ENCODE results near the gene EBI3. TPM values are rescaled to one million over a fixed set of nuclear protein-coding genes. Genes with fewer than 3 reads are reported as not detected.
"Not testable (repeated sequence)": the region's sequence is repeated elsewhere in the genome, so short reads cannot be mapped to it uniquely, and the experiment has no call there.

EBI3 gene
- total RNA-seq, 2 donors from 2014 or later: 3.0 to 5.7 TPM

DNA sequence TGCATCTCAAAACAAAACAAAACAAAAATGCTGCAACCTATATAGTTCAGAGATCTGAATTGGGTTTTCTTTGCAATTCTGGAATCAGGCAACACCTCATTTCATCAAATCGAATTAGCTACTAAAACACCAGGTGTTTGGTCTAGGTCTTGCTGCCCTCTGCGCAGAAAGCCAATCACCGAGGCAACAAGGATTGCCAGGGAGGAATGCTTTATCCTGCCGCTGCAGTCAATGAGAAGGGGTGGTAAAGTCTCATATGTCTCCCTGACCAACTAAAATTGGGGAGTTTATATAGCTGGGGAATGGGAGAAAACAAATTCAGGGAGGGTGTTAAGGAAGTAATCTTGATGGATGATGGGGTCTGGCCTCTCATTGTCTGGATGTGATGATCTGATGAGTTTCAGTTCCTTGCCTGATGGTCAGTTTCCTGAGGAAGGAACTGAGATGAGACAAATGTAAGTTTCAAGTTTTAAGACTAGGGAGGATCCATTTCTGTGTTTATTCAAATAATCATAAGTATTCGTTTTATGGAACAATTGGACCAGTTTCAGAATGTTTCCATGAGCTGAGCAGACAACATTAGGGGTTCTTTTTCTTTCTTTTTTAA, 12.6 kb downstream of the EBI3 start:
- Histone ChIP-seq H3K4me1 (replicated peaks) (no peaks in the 10 kb centered on the region), H3K27me3 (replicated peaks; ENCODE audit: insufficient read depth) (no peaks in the 10 kb centered on the region), H3K36me3 (no peaks in the 10 kb centered on the region), H3K4me3 (no peak overlapping the region), H3K9me3 (no peaks in the 10 kb centered on the region), H3K27ac (no peak overlapping the region)
- intact Hi-C loops (cut with DNase I): no loop called here
- WGBS: 76% methylated on average over 5 of the region's 5 CpGs
- TF ChIP-seq POLR2A (IDR thresholded peaks at IDR 0.05): no peak
- TF ChIP-seq POLR2AphosphoS5 (IDR thresholded peaks at IDR 0.05): no peak
- TF ChIP-seq, protein P1, sequence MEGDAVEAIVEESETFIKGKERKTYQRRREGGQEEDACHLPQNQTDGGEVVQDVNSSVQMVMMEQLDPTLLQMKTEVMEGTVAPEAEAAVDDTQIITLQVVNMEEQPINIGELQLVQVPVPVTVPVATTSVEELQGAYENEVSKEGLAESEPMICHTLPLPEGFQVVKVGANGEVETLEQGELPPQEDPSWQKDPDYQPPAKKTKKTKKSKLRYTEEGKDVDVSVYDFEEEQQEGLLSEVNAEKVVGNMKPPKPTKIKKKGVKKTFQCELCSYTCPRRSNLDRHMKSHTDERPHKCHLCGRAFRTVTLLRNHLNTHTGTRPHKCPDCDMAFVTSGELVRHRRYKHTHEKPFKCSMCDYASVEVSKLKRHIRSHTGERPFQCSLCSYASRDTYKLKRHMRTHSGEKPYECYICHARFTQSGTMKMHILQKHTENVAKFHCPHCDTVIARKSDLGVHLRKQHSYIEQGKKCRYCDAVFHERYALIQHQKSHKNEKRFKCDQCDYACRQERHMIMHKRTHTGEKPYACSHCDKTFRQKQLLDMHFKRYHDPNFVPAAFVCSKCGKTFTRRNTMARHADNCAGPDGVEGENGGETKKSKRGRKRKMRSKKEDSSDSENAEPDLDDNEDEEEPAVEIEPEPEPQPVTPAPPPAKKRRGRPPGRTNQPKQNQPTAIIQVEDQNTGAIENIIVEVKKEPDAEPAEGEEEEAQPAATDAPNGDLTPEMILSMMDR (IDR thresholded peaks at IDR 0.05): no peak
- DNase-seq (ENCODE audit: low spot score): no peak

DNA sequence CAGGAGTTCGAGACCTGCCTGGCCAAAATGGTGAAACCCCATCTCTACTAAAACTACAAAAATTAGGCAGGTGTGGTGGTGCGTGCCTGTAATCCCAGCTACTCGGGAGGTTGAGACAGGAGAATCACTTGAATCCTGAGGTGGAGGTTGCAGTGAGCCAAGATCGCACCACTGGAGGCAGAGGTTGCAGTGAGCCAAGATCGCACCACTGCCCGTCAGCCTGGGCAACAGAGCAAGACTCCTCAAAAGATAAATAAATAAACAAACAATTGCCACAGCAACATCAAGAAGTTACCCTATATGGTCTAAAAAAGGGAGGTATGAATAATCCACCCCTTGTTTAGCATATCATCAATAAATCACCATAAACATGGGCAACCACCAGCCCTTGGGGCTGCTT, 16.6 kb downstream of the EBI3 start:
- not testable (repeated sequence) for H3K9me3 ChIP-seq; H3K36me3 ChIP-seq; H3K4me3 ChIP-seq; H3K27ac ChIP-seq; H3K27me3 ChIP-seq (replicated peaks; ENCODE audit: insufficient read depth); DNase-seq (ENCODE audit: low spot score); H3K4me1 ChIP-seq (replicated peaks)
- intact Hi-C loops (cut with DNase I): loop anchor here (5.0 kb wide), 1 partner anchor 476 kb away; the partner anchor contains the start of gene DPP9
- 97% methylated on average over 6 of the region's 6 CpGs for WGBS

DNA sequence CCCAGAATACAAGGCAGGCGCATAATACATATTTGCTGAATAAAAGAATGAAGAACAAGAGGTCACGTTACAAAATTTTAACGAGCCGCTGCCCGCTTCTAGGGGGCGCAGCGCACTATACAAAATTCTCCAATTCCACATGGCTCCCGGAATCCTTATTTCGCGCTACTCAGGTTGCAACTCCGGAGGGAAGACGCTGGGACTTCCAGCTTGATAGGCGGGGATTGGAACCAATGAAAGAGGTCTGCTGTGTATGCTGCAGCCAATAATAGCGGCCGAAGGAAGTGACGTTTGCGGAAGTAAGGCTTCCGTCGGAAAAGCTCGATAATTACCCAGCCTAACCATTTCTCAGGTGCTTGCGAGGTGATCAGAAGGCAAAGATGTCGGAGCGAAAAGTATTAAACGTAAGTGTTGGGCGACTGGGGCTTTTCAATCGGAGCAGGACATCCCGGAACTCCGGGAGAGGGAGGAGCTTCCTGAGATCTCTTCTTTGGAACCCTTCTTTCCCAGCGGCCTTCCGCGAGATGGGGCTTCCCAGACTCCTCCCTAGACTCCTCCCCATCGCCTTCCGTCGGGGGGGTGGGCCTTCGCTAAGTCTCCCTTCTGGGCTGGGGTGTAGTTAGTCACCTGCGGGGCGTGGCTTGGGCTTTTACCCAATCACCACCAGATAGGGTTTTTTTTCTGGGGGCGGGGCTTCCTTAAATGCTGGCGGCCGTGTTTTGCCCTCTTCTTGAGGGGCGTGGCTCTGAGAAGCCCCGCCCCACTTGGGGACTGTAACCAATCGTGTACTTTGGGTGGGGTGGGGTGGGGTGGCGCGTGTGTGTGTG, 17.7 kb downstream of the EBI3 start, which contains the start of gene YJU2:
TSS of gene YJU2 (plus strand) at position 314 of the 827 bp plus-strand sequence. CDS start at position 381, 67 bp downstream.
- peak within 1 kb of the TSS; percentile 89 to 97 for H3K27ac ChIP-seq
- H3K27me3 ChIP-seq (replicated peaks; ENCODE audit: insufficient read depth): no peaks in the 10 kb centered on the region
- peak; percentile 98 for DNase-seq (ENCODE audit: low spot score)
- intact Hi-C loops (cut with DNase I): loop anchor here (5.0 kb wide), 1 partner anchor 475 kb away; the partner anchor contains the start of gene DPP9
- peaks cover 0 to 13% of the 10 kb centered on the region in 2 donors for H3K36me3 ChIP-seq
- H3K9me3 ChIP-seq: no peaks in the 10 kb centered on the region
- peak within 1 kb of the TSS; percentile 45 to 68 for H3K4me3 ChIP-seq
- peak; percentile 94 for TF ChIP-seq POLR2AphosphoS5 (IDR thresholded peaks at IDR 0.05)
- TF ChIP-seq POLR2A (IDR thresholded peaks at IDR 0.05): no peak
- TF ChIP-seq, protein P1 (IDR thresholded peaks at IDR 0.05): peak in 3 of 4 experiments; percentile 15 to 64 (median 51)
- peaks cover 4% of the 10 kb centered on the region for H3K4me1 ChIP-seq (replicated peaks)
- under 1% methylated on average over 43 of the region's 45 CpGs for WGBS

DNA sequence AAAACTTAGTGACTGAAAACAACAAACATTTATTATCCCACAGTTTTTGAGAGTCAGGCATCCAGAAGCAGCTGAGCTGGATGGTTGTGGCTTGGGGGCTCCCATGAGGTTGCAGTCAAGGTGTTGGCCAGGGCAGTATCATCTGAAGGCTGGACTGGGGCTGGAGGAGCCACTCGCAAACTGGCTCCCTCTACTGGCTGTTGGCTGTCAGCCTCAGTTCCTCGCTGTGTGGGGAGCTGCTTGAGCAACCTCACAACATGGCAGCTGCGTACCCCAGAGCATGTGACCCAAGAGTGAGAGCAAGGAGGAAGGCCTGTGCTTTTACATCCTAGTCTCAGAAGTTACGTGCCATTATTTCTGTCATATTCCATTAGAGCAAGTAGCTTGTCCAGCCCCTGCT, 27.2 kb downstream of the EBI3 start:
- Histone ChIP-seq H3K36me3 (peaks cover 12% of the 10 kb centered on the region in 2 donors), H3K4me3 (no peak overlapping the region), H3K9me3 (no peaks in the 10 kb centered on the region), H3K4me1 (replicated peaks) (no peaks in the 10 kb centered on the region), H3K27ac (no peak overlapping the region), H3K27me3 (replicated peaks; ENCODE audit: insufficient read depth) (no peaks in the 10 kb centered on the region)
- WGBS: 98% methylated on average over 4 of the region's 4 CpGs
- TF ChIP-seq POLR2A (IDR thresholded peaks at IDR 0.05): no peak
- TF ChIP-seq, protein P1 (IDR thresholded peaks at IDR 0.05): no peak
- no peak for TF ChIP-seq POLR2AphosphoS5 (IDR thresholded peaks at IDR 0.05)
- DNase-seq (ENCODE audit: low spot score): no peak
- intact Hi-C loops (cut with DNase I): no loop called here

DNA sequence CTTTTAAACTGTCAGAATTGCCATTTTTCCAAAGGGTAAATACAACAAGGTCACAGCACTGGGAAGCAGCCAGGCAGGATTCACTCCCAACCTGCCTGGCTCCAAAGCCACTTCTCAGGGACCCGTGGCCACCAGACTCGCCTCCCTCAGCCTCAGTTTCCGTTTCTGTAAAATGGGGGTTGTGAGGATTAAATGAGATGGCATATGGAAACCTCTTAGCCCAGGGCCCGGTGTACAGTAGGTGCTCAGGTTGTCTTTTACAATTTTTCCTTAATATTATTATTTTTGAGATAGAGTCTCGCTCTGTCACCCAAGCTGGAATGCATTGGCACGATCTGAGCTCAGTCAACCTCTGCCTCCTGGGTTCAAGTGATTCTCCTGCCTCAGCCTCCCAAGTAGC, 27.7 kb downstream of the EBI3 start:
- Histone ChIP-seq H3K4me1 (replicated peaks) (no peaks in the 10 kb centered on the region), H3K27me3 (replicated peaks; ENCODE audit: insufficient read depth) (no peaks in the 10 kb centered on the region), H3K36me3 (peaks cover 12% of the 10 kb centered on the region in 2 donors), H3K27ac (no peak overlapping the region), H3K4me3 (no peak overlapping the region), H3K9me3 (no peaks in the 10 kb centered on the region)
- intact Hi-C loops (cut with DNase I): no loop called here
- WGBS: 88% methylated on average over 6 of the region's 6 CpGs
- TF ChIP-seq POLR2A (IDR thresholded peaks at IDR 0.05): no peak
- no peak for TF ChIP-seq POLR2AphosphoS5 (IDR thresholded peaks at IDR 0.05)
- TF ChIP-seq, protein P1 (IDR thresholded peaks at IDR 0.05): no peak
- DNase-seq (ENCODE audit: low spot score): no peak
